Astrocyte (in vitro differentiated cells and primary cell): ENCODE results near the gene RARB. TPM values are rescaled to one million over a fixed set of nuclear protein-coding genes. Genes with fewer than 3 reads are reported as not detected.

Experiments used
- DNase-seq: peaks from one replicate; pipeline ENCODE4 v3.0.0-alpha.2; 2010; ENCODE audit warnings: low read depth
- FAIRE-seq: peaks from 2 replicates; lab custom pipeline; 2011; peaks lifted over from hg19 to GRCh38; lab: Jason Lieb, UNC
- H2AFZ ChIP-seq: 2 replicates; pipeline ENCODE4 v1.6.0; 2012; ENCODE audit warnings: low read depth, low read length, inconsistent platforms
- H3K27ac ChIP-seq: 2 replicates; pipeline ENCODE4 v1.5.1; 2011; ENCODE audit warnings: low read depth, low read length, inconsistent platforms
- H3K27me3 ChIP-seq: 2 replicates; pipeline ENCODE4 v1.6.0; 2011; ENCODE audit warnings: low read length, inconsistent platforms; ENCODE audit not compliant: insufficient read depth
- H3K36me3 ChIP-seq: 2 replicates; pipeline ENCODE4 v1.5.1; 2011; ENCODE audit warnings: low read length, inconsistent platforms; ENCODE audit not compliant: insufficient read depth
- H3K4me1 ChIP-seq: 2 replicates; pipeline ENCODE4 v1.5.1; 2011; ENCODE audit warnings: low read length, inconsistent platforms; ENCODE audit not compliant: insufficient read depth
- H3K4me2 ChIP-seq: 2 replicates; pipeline ENCODE4 v1.6.0; 2012; ENCODE audit warnings: low read length, inconsistent platforms
- H3K4me3 ChIP-seq: 2 replicates; pipeline ENCODE4 v1.5.1; 2011; ENCODE audit warnings: low read depth, mild to moderate bottlenecking, low read length, inconsistent platforms; ENCODE audit not compliant: insufficient read depth
- H3K79me2 ChIP-seq: 2 replicates; pipeline ENCODE4 v1.6.0; 2012; ENCODE audit warnings: mild to moderate bottlenecking, low read length, inconsistent platforms; ENCODE audit not compliant: insufficient read depth
- H3K9ac ChIP-seq: 2 replicates; pipeline ENCODE4 v1.6.0; 2012; ENCODE audit warnings: mild to moderate bottlenecking, low read length, inconsistent platforms
- H3K9me3 ChIP-seq: 2 replicates; pipeline ENCODE4 v1.5.1; 2012; ENCODE audit warnings: low read depth, mild to moderate bottlenecking, low read length, inconsistent platforms; ENCODE audit not compliant: insufficient read depth
- H4K20me1 ChIP-seq: 2 replicates; pipeline ENCODE4 v1.6.0; 2012; ENCODE audit warnings: low read length, inconsistent platforms; ENCODE audit not compliant: insufficient read depth
- H3K27ac Mint-ChIP-seq: one replicate; pipeline ENCODE4 v1.8.0; 2021; ENCODE audit warnings: mild to moderate bottlenecking, mixed read lengths; ENCODE audit not compliant: unreplicated experiment
- H3K27me3 Mint-ChIP-seq: one replicate; pipeline ENCODE4 v1.8.0; 2021; ENCODE audit warnings: low read depth, mixed read lengths; ENCODE audit not compliant: unreplicated experiment
- H3K36me3 Mint-ChIP-seq: one replicate; pipeline ENCODE4 v1.8.0; 2021; ENCODE audit warnings: low read depth, mixed read lengths; ENCODE audit not compliant: unreplicated experiment
- H3K4me1 Mint-ChIP-seq: one replicate; pipeline ENCODE4 v1.8.0; 2021; ENCODE audit warnings: low read depth, mixed read lengths; ENCODE audit not compliant: unreplicated experiment
- H3K4me3 Mint-ChIP-seq: one replicate; pipeline ENCODE4 v1.8.0; 2021; ENCODE audit warnings: mild to moderate bottlenecking, moderate library complexity, mixed read lengths; ENCODE audit not compliant: unreplicated experiment
- H3K9me3 Mint-ChIP-seq: one replicate; pipeline ENCODE4 v1.8.0; 2021; ENCODE audit warnings: mild to moderate bottlenecking, mixed read lengths; ENCODE audit not compliant: unreplicated experiment
- EZH2 ChIP-seq: IDR thresholded peaks from 2 replicates; pipeline ENCODE4 v1.6.1; 2012; ENCODE audit warnings: mild to moderate bottlenecking, low read length, inconsistent platforms; ENCODE audit not compliant: insufficient read depth
- total RNA-seq: library from RNA; stranded (reverse); gene quantifications from 2 replicates; pipeline ENCODE4 v1.2.1, GENCODE V29; 2021
- TF ChIP-seq, protein P1 (sequence below): IDR thresholded peaks from 2 replicates; pipeline ENCODE4 v1.5.1; 2011; ENCODE audit warnings: low read depth, mild to moderate bottlenecking, inconsistent platforms, low read length, moderate library complexity; ENCODE audit not compliant: insufficient read depth

RARB gene
- total RNA-seq, 1 donor from 2014 or later, result 0.27 TPM

DNA sequence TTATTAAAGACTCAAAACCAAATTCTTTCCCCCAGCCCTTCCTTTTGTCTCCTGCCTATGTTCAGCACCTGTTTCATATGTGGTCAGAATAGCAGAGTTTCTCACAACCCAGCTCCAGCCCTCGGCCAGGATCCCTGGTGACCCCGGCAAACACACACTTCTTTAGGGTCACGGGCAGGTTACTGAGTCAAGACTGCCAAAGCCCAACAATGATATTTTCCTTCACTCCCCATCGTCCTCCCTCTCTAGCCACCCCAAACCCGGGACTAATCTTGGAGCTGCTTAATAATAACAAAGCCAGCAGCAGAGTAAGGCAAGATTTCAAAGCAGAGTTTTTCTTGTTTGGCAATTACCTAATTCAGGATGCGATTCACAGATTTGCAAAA, 25.5 kb downstream of the RARB start:
- H3K4me1 Mint-ChIP-seq, result peaks cover 35% of the 10 kb centered on the region
- H3K4me2 ChIP-seq, result peak overlapping the region; percentile 54
- no peak overlapping the region for H3K4me3 ChIP-seq
- no peak overlapping the region for H3K27ac Mint-ChIP-seq
- H3K4me1 ChIP-seq, result peaks cover 56% of the 10 kb centered on the region
- peaks cover 89% of the 10 kb centered on the region for H3K79me2 ChIP-seq
- DNase-seq (no peak), FAIRE-seq (no peak)
- peaks cover 14% of the 10 kb centered on the region for H4K20me1 ChIP-seq
- no peaks in the 10 kb centered on the region for H3K27me3 ChIP-seq
- H3K27me3 Mint-ChIP-seq, result no peaks in the 10 kb centered on the region
- no peaks in the 10 kb centered on the region for H3K36me3 Mint-ChIP-seq
- no peak overlapping the region for H2AFZ ChIP-seq
- no peak for TF ChIP-seq EZH2
- TF ChIP-seq, protein P1, sequence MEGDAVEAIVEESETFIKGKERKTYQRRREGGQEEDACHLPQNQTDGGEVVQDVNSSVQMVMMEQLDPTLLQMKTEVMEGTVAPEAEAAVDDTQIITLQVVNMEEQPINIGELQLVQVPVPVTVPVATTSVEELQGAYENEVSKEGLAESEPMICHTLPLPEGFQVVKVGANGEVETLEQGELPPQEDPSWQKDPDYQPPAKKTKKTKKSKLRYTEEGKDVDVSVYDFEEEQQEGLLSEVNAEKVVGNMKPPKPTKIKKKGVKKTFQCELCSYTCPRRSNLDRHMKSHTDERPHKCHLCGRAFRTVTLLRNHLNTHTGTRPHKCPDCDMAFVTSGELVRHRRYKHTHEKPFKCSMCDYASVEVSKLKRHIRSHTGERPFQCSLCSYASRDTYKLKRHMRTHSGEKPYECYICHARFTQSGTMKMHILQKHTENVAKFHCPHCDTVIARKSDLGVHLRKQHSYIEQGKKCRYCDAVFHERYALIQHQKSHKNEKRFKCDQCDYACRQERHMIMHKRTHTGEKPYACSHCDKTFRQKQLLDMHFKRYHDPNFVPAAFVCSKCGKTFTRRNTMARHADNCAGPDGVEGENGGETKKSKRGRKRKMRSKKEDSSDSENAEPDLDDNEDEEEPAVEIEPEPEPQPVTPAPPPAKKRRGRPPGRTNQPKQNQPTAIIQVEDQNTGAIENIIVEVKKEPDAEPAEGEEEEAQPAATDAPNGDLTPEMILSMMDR, result no peak
- no peak overlapping the region for H3K4me3 Mint-ChIP-seq
- no peaks in the 10 kb centered on the region for H3K36me3 ChIP-seq
- no peaks in the 10 kb centered on the region for H3K9me3 Mint-ChIP-seq
- H3K9me3 ChIP-seq, result no peaks in the 10 kb centered on the region
- H3K9ac ChIP-seq, result peak overlapping the region; percentile 69
- peak overlapping the region; percentile 68 for H3K27ac ChIP-seq

DNA sequence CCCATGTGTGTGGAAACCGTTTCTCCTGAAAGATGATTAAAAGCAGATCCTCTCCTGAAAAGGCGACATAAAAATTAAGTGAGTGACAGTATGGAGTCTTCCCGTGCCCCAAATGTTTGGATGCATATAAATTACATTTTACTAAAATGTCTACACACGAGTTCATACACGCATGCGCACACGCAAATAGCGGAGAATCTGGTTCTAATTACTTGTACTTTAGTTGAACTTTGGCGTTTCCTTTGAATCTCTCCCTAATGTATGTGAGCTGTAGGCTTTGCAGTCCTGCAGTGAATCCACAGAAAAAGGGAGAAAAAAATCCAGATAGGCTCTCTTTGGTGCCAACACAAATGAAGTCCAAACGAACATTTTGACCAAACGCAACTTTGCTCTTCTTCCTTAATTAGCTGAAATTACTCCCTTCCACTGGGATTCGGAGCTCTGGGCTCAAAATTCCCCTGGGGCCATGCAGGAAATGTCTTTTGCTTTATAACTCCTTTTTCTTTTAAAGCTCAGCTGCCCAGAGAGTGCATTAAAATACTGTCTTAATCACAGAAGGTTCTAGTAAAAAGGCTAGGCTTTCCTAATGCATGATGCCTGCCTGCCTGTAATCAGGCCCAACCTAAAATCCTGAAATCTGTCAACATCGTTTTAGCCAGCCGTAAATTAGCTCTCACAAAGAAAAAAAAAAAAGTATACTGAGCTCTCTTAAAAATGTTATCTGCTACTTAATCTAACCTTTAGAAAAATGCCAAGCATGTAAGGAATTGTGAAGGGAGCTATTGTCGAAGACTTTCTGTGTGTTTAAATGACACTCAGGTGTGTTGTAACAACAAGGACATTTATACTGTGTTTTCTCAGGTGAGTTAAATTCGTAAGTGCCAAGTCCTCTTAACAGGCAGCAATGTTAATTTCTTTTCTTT, 26.2 kb downstream of the RARB start:
- TF ChIP-seq, protein P1, result no peak
- TF ChIP-seq EZH2, result no peak
- Histone ChIP-seq H3K4me2 (peak overlapping the region; percentile 54), H3K4me3 (no peak overlapping the region), H3K36me3 (no peaks in the 10 kb centered on the region), H4K20me1 (peaks cover 8% of the 10 kb centered on the region), H3K27me3 (no peaks in the 10 kb centered on the region), H3K79me2 (peaks cover 88% of the 10 kb centered on the region), H3K4me1 (peaks cover 53% of the 10 kb centered on the region), H3K9ac (peak overlapping the region; percentile 69), H3K9me3 (no peaks in the 10 kb centered on the region), H3K27ac (peak overlapping the region; percentile 68), H2AFZ (no peak overlapping the region)
- H3K27ac Mint-ChIP-seq, result peak overlapping the region; percentile 2
- peaks cover 29% of the 10 kb centered on the region for H3K4me1 Mint-ChIP-seq
- no peaks in the 10 kb centered on the region for H3K36me3 Mint-ChIP-seq
- FAIRE-seq (peak; percentile 29), DNase-seq (no peak)
- H3K27me3 Mint-ChIP-seq, result no peaks in the 10 kb centered on the region
- H3K9me3 Mint-ChIP-seq, result no peaks in the 10 kb centered on the region
- no peak overlapping the region for H3K4me3 Mint-ChIP-seq
